ENCODE measurements around the gene NUP210.

The NUP210 gene

DNA sequence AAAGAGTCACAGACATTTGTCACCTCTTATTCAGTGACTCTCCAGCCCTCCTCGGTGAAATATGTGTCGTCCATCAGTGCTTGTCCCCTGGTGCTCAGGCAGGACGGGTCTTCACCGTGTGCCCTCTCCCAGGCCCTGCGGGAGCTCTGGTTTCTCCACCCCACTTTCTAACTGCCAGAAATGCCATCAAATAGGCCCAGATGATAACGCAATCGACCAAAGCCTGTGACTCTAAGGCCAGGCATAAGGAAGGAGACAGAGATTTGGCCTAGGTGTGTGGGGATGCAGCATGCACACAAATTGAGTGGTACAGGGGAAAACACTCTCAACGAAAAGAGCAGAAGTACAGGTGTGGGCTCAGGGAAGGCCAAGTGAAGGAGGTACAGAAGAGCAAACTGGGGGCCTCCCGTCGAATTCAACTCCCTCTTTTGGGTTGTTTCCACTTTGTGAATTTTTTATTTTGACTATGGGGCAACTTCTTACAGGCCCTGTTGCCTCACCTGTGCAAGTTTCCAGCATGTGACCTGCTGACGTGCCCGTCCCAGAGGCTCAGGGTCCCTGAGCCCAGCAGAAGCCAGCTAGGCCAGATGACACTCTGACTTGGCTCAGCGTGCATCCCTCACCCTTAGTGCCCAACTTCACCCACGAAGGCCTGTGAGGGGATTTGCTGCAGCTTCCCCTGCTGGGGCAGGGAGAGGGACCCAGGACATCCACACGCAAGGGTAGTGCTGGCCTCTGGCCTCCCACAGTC, 4.7 kb downstream of the NUP210 start:
- H3K36me3 ChIP-seq (ENCODE audit: insufficient read depth, low read length): peaks cover 39% of the 10 kb centered on the region
- peaks cover 96% of the 10 kb centered on the region for H3K79me2 ChIP-seq (ENCODE audit: insufficient read depth, low read length)
- peaks cover 61% of the 10 kb centered on the region for H4K20me1 ChIP-seq (ENCODE audit: insufficient read depth, low read length)
- no peak overlapping the region for H2AFZ ChIP-seq (ENCODE audit: low read depth, low read length)
- H3K9ac ChIP-seq (ENCODE audit: low read depth, low read length): peak overlapping the region; percentile 32
- TF ChIP-seq EZH2 (IDR thresholded peaks at IDR 0.05; ENCODE audit: borderline replicate concordance, low read depth, low read length, severe bottlenecking): no peak
- no peak for TF ChIP-seq CTCF (IDR thresholded peaks at IDR 0.05; ENCODE audit: borderline replicate concordance, extremely low read depth, low read length, poor library complexity, severe bottlenecking)
- H3K9me3 ChIP-seq (ENCODE audit: insufficient read depth, low read length, severe bottlenecking): no peaks in the 10 kb centered on the region
- ATAC-seq (ENCODE audit: insufficient read depth, low read depth): no peak
- H3K27me3 ChIP-seq (ENCODE audit: insufficient read depth, low read length, poor library complexity): no peaks in the 10 kb centered on the region
- peak overlapping the region in 1 of 2 experiments; percentile 37; a peak in 2 of 4 replicates for H3K4me3 ChIP-seq (ENCODE audit: low read depth in 1 of 2, low read length in 2 of 2)
- DNase-seq: no peak
- peak overlapping the region; percentile 93 for H3K27ac ChIP-seq (ENCODE audit: low read length)
- H3K4me1 ChIP-seq (ENCODE audit: insufficient read depth, low read length): peaks cover 60% of the 10 kb centered on the region
- peak overlapping the region; percentile 77 for H3K4me2 ChIP-seq (ENCODE audit: insufficient read depth, low read length)

DNA sequence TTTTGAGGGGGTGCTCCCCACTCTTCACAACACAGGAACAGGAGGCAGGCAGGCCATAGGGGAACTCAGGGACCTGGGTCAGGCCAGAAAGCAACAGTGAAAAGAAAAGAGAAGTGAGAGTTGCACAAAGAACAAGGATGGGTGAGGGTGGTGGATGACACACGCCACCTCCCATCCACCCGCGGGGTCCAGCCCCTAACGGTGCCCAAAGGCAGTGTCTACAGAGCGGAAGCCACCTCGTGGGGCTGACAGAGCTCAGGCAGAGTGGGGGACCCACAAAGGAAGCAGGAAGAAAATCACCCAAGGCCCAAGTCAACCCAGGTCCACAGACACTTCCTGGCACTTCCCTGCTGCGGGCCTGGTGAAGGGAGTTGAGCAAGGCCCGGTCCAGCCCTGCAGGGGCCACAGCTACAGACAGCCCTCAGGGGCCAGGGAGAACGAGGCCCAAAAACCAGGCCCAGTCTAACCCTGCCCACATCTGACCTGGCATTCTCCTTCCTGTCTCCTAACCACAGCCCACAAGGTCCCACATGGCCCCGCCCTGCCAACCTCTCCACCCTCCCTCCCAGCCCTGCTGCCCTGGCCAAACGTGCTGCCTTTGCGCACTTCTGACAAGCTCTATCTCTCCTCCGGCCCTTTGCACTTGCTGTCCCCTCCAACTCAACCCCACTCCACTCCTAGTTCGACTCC, 5.9 kb downstream of the NUP210 start:
- Histone ChIP-seq H3K9ac (ENCODE audit: low read depth, low read length) (peak overlapping the region; percentile 31), H3K27ac (ENCODE audit: low read length) (peak overlapping the region; percentile 61)

GRCh38 chr3:13411186-13411860, 8.8 kb downstream of the NUP210 start:
- Histone ChIP-seq H4K20me1 (ENCODE audit: insufficient read depth, low read length) (peaks cover 65% of the 10 kb centered on the region), H3K4me3 (ENCODE audit: low read depth in 1 of 2, low read length in 2 of 2) (no peak overlapping the region), H2AFZ (ENCODE audit: low read depth, low read length) (no peak overlapping the region), H3K4me2 (ENCODE audit: insufficient read depth, low read length) (no peak overlapping the region), H3K79me2 (ENCODE audit: insufficient read depth, low read length) (peaks cover 98% of the 10 kb centered on the region), H3K9me3 (ENCODE audit: insufficient read depth, low read length, severe bottlenecking) (peaks cover 9% of the 10 kb centered on the region), H3K27me3 (ENCODE audit: insufficient read depth, low read length, poor library complexity) (no peaks in the 10 kb centered on the region), H3K9ac (ENCODE audit: low read depth, low read length) (no peak overlapping the region), H3K4me1 (ENCODE audit: insufficient read depth, low read length) (peaks cover 26% of the 10 kb centered on the region), H3K27ac (ENCODE audit: low read length) (no peak overlapping the region), H3K36me3 (ENCODE audit: insufficient read depth, low read length) (peaks cover 57% of the 10 kb centered on the region)
- no peak for ATAC-seq (ENCODE audit: insufficient read depth, low read depth)
- TF ChIP-seq CTCF (IDR thresholded peaks at IDR 0.05; ENCODE audit: borderline replicate concordance, extremely low read depth, low read length, poor library complexity, severe bottlenecking): no peak
- no peak for TF ChIP-seq EZH2 (IDR thresholded peaks at IDR 0.05; ENCODE audit: borderline replicate concordance, low read depth, low read length, severe bottlenecking)
- no peak for DNase-seq

More for the DNA sequence above, 5.9 kb downstream of the NUP210 start:
- H3K4me2 ChIP-seq (ENCODE audit: insufficient read depth, low read length): peak overlapping the region; percentile 77
- no peak overlapping the region for H2AFZ ChIP-seq (ENCODE audit: low read depth, low read length)
- ATAC-seq (ENCODE audit: insufficient read depth, low read depth): peak; percentile 84
- H3K36me3 ChIP-seq (ENCODE audit: insufficient read depth, low read length): peaks cover 49% of the 10 kb centered on the region
- peaks cover 98% of the 10 kb centered on the region for H3K79me2 ChIP-seq (ENCODE audit: insufficient read depth, low read length)
- H3K9me3 ChIP-seq (ENCODE audit: insufficient read depth, low read length, severe bottlenecking): no peaks in the 10 kb centered on the region
- H3K4me1 ChIP-seq (ENCODE audit: insufficient read depth, low read length): peaks cover 54% of the 10 kb centered on the region
- peak; percentile 81 for DNase-seq
- H4K20me1 ChIP-seq (ENCODE audit: insufficient read depth, low read length): peaks cover 65% of the 10 kb centered on the region
- no peaks in the 10 kb centered on the region for H3K27me3 ChIP-seq (ENCODE audit: insufficient read depth, low read length, poor library complexity)
- H3K4me3 ChIP-seq (ENCODE audit: low read depth in 1 of 2, low read length in 2 of 2): no peak overlapping the region
- TF ChIP-seq CTCF (IDR thresholded peaks at IDR 0.05; ENCODE audit: borderline replicate concordance, extremely low read depth, low read length, poor library complexity, severe bottlenecking) (no peak), EZH2 (IDR thresholded peaks at IDR 0.05; ENCODE audit: borderline replicate concordance, low read depth, low read length, severe bottlenecking) (no peak)
